SJSA1 (cell line): Measurements from ENCODE around the gene LSAMP. TPM values are rescaled to one million over a fixed set of nuclear protein-coding genes. Genes with fewer than 3 reads are reported as not detected.
"Not testable (repeated sequence)": the region's sequence is repeated elsewhere in the genome, so short reads cannot be mapped to it uniquely, and the experiment has no call there.

Experiments
- DNase-seq, 2 experiments: peaks; one replicate each; pipeline ENCODE4 v3.0.0-alpha.2; 2015 to 2020; ENCODE audit warnings: low spot score in 2 of 2, low read depth in 1 of 2
- H3K27ac ChIP-seq: fragments of 250-450 bp; sonication (Bioruptor Pico); 2 replicates; pipeline ENCODE4 v1.5.1; 2020; ENCODE audit warnings: mild to moderate bottlenecking, moderate library complexity
- H3K27me3 ChIP-seq: fragments of 250-450 bp; sonication (Bioruptor Pico); replicated peaks from 2 replicates; pipeline ENCODE4 v1.5.1; 2020; ENCODE audit warnings: mild to moderate bottlenecking, moderate library complexity
- H3K36me3 ChIP-seq: fragments of 250-450 bp; sonication (Bioruptor Pico); 2 replicates; pipeline ENCODE4 v1.5.1; 2020; ENCODE audit warnings: mild to moderate bottlenecking
- H3K4me1 ChIP-seq: fragments of 250-450 bp; sonication (Bioruptor Pico); replicated peaks from 2 replicates; pipeline ENCODE4 v1.6.1; 2021; ENCODE audit warnings: mild to moderate bottlenecking
- H3K4me3 ChIP-seq: fragments of 250-450 bp; sonication (Bioruptor Pico); 2 replicates; pipeline ENCODE4 v1.5.1; 2020; ENCODE audit warnings: mild to moderate bottlenecking
- H3K9me3 ChIP-seq: fragments of 250-450 bp; sonication (Bioruptor Pico); replicated peaks from 2 replicates; pipeline ENCODE4 v1.5.1; 2020; ENCODE audit warnings: mild to moderate bottlenecking
- total RNA-seq: library from RNA; depleted of rRNA; stranded (reverse); fragments of >200 nt; shearing (Covaris generic); gene quantifications from 2 replicates; pipeline ENCODE4 v1.2.3, GENCODE V29; 2014

The LSAMP gene
- total RNA-seq, 1 experiment from 2014 or later = not detected

- no peak for DNase-seq
- H3K4me3 ChIP-seq = no peak overlapping the region
- H3K9me3 ChIP-seq = no peaks in the 10 kb centered on the region
- H3K27me3 ChIP-seq = no peaks in the 10 kb centered on the region
- no peak overlapping the region for H3K27ac ChIP-seq
- no peaks in the 10 kb centered on the region for H3K36me3 ChIP-seq
- H3K4me1 ChIP-seq = 0 out of 2 replicates have a peak, but pooled peaks cover 3% of the 10 kb centered on the region
These were observed 360.1 kb downstream of the LSAMP start for GRCh38 chr3:116084999-116085791.

- H3K36me3 ChIP-seq = no peaks in the 10 kb centered on the region
- 0 out of 2 replicates have a peak, but pooled peaks cover 3% of the 10 kb centered on the region for H3K4me1 ChIP-seq
- no peak overlapping the region for H3K4me3 ChIP-seq
- peak in 1 of 2 experiments; percentile 7 for DNase-seq
- no peaks in the 10 kb centered on the region for H3K9me3 ChIP-seq
- no peak overlapping the region for H3K27ac ChIP-seq
- no peaks in the 10 kb centered on the region for H3K27me3 ChIP-seq
These were observed 361.6 kb downstream of the LSAMP start for GRCh38 chr3:116083683-116084082.

GRCh38 chr3:116078561-116078960 is 366.7 kb downstream of the LSAMP start:
- DNase-seq = no peak
- H3K4me3 ChIP-seq = no peak overlapping the region
- no peak overlapping the region for H3K27ac ChIP-seq
- H3K36me3 ChIP-seq = no peaks in the 10 kb centered on the region
- no peaks in the 10 kb centered on the region for H3K27me3 ChIP-seq
- H3K9me3 ChIP-seq = no peaks in the 10 kb centered on the region
- 0 out of 2 replicates have a peak, but pooled peaks cover 3% of the 10 kb centered on the region for H3K4me1 ChIP-seq

GRCh38 chr3:116077557-116077956 is 367.7 kb downstream of the LSAMP start:
- no peak overlapping the region for H3K27ac ChIP-seq
- no peak for DNase-seq
- no peaks in the 10 kb centered on the region for H3K27me3 ChIP-seq
- H3K9me3 ChIP-seq = no peaks in the 10 kb centered on the region
- H3K4me3 ChIP-seq = no peak overlapping the region
- H3K36me3 ChIP-seq = no peaks in the 10 kb centered on the region
- H3K4me1 ChIP-seq = no peaks in the 10 kb centered on the region

GRCh38 chr3:116077059-116077458 is 368.2 kb downstream of the LSAMP start:
- no peak overlapping the region for H3K4me3 ChIP-seq
- no peak for DNase-seq
- no peaks in the 10 kb centered on the region for H3K4me1 ChIP-seq
- H3K27me3 ChIP-seq = no peaks in the 10 kb centered on the region
- no peak overlapping the region for H3K27ac ChIP-seq
- H3K36me3 ChIP-seq = no peaks in the 10 kb centered on the region
- H3K9me3 ChIP-seq = no peaks in the 10 kb centered on the region

GRCh38 chr3:116070516-116071278 is 374.6 kb downstream of the LSAMP start:
- not testable (repeated sequence) for H3K27me3 ChIP-seq, H3K36me3 ChIP-seq, H3K4me3 ChIP-seq, H3K4me1 ChIP-seq, H3K27ac ChIP-seq, DNase-seq, H3K9me3 ChIP-seq

- no peak overlapping the region for H3K27ac ChIP-seq
- H3K4me3 ChIP-seq = no peak overlapping the region
- H3K9me3 ChIP-seq = no peaks in the 10 kb centered on the region
- DNase-seq = no peak
- H3K27me3 ChIP-seq = no peaks in the 10 kb centered on the region
- H3K4me1 ChIP-seq = no peaks in the 10 kb centered on the region
- H3K36me3 ChIP-seq = no peaks in the 10 kb centered on the region
These were observed 375.2 kb downstream of the LSAMP start for GRCh38 chr3:116070061-116070460.

- no peaks in the 10 kb centered on the region for H3K9me3 ChIP-seq
- H3K4me3 ChIP-seq = no peak overlapping the region
- H3K4me1 ChIP-seq = no peaks in the 10 kb centered on the region
- no peaks in the 10 kb centered on the region for H3K36me3 ChIP-seq
- no peak for DNase-seq
- H3K27ac ChIP-seq = no peak overlapping the region
- H3K27me3 ChIP-seq = no peaks in the 10 kb centered on the region
These were observed 376.3 kb downstream of the LSAMP start for GRCh38 chr3:116069024-116069423.

GRCh38 chr3:116067326-116067725 is 378.0 kb downstream of the LSAMP start:
- H3K27ac ChIP-seq = no peak overlapping the region
- no peaks in the 10 kb centered on the region for H3K4me1 ChIP-seq
- no peak overlapping the region for H3K4me3 ChIP-seq
- no peak for DNase-seq
- H3K36me3 ChIP-seq = no peaks in the 10 kb centered on the region
- no peaks in the 10 kb centered on the region for H3K9me3 ChIP-seq
- H3K27me3 ChIP-seq = no peaks in the 10 kb centered on the region

- H3K27ac ChIP-seq = no peak overlapping the region
- H3K4me3 ChIP-seq = no peak overlapping the region
- no peaks in the 10 kb centered on the region for H3K36me3 ChIP-seq
- no peaks in the 10 kb centered on the region for H3K4me1 ChIP-seq
- DNase-seq = no peak
- H3K9me3 ChIP-seq = no peaks in the 10 kb centered on the region
- H3K27me3 ChIP-seq = no peaks in the 10 kb centered on the region
These were observed 379.8 kb downstream of the LSAMP start for GRCh38 chr3:116065501-116065900.

- Histone ChIP-seq H3K27me3 (no peaks in the 10 kb centered on the region), H3K9me3 (no peaks in the 10 kb centered on the region), H3K4me1 (no peaks in the 10 kb centered on the region), H3K4me3 (no peak overlapping the region), H3K36me3 (no peaks in the 10 kb centered on the region), H3K27ac (no peak overlapping the region)
- no peak for DNase-seq
These were observed 380.6 kb downstream of the LSAMP start for GRCh38 chr3:116064646-116065045.

- no peak overlapping the region for H3K27ac ChIP-seq
- no peaks in the 10 kb centered on the region for H3K9me3 ChIP-seq
- H3K4me1 ChIP-seq = no peaks in the 10 kb centered on the region
- no peak overlapping the region for H3K4me3 ChIP-seq
- H3K27me3 ChIP-seq = no peaks in the 10 kb centered on the region
- H3K36me3 ChIP-seq = no peaks in the 10 kb centered on the region
- peak in 1 of 2 experiments; percentile 3 for DNase-seq
These were observed 385.7 kb downstream of the LSAMP start for GRCh38 chr3:116059421-116060096.

GRCh38 chr3:116058844-116059243 is 386.4 kb downstream of the LSAMP start:
- H3K36me3 ChIP-seq = no peaks in the 10 kb centered on the region
- H3K27me3 ChIP-seq = no peaks in the 10 kb centered on the region
- no peak overlapping the region for H3K27ac ChIP-seq
- no peak for DNase-seq
- H3K4me3 ChIP-seq = no peak overlapping the region
- no peaks in the 10 kb centered on the region for H3K4me1 ChIP-seq
- H3K9me3 ChIP-seq = no peaks in the 10 kb centered on the region
